Measurements from ENCODE around the gene TMEM135. TPM values are rescaled to one million over a fixed set of nuclear protein-coding genes. Genes with fewer than 3 reads are reported as not detected.

The TMEM135 gene
- total RNA-seq, 4 donors from 2014 or later, result 13.1 to 123 (median 19.1) TPM

GRCh38 chr11:87239531-87239930, 201.8 kb downstream of the TMEM135 start:
- intact Hi-C loops (cut with DNase I; ENCODE audit: low total_unique reads) (no loop called here), in situ Hi-C loops (cut with MboI; ENCODE audit: low pct_ligation_motif_present in 1 of 4, low pct_unique_long_range_greater_than_20kb in 1 of 4, low sequenced_read_pairs in 3 of 4) (no loop called here)
- H3K27me3 ChIP-seq, result no peaks in the 10 kb centered on the region
- H3K27ac ChIP-seq, result no peak overlapping the region
- DNase-seq, result no peak
- WGBS, 2 donors (ENCODE audit: low coverage in 1 of 2), result 65 to 76% methylated on average over 1 of the region's 1 CpG
- H3K36me3 ChIP-seq, result no peaks in the 10 kb centered on the region
- no peak overlapping the region for H3K4me3 ChIP-seq
- peaks cover 0 to 11% (median 0%) of the 10 kb centered on the region in 4 donors for H3K4me1 ChIP-seq
- no peak for TF ChIP-seq POLR2AphosphoS5 (IDR thresholded peaks at IDR 0.05)
- no peak for TF ChIP-seq POLR2A (IDR thresholded peaks at IDR 0.05)
- no peak for TF ChIP-seq CTCF (IDR thresholded peaks at IDR 0.05)
- no peak for TF ChIP-seq EP300 (IDR thresholded peaks at IDR 0.05; ENCODE audit: low read depth)
- no peaks in the 10 kb centered on the region for H3K9me3 ChIP-seq

- intact Hi-C loops (cut with DNase I; ENCODE audit: low total_unique reads), result no loop called here
- no peak for DNase-seq
- Histone ChIP-seq H3K27me3 (no peaks in the 10 kb centered on the region), H3K4me3 (no peak overlapping the region), H3K27ac (peak overlapping the region in 1 of 4 donors; percentile 16), H3K4me1 (peaks cover 0 to 8% (median 0%) of the 10 kb centered on the region in 4 donors), H3K9me3 (no peaks in the 10 kb centered on the region), H3K36me3 (no peaks in the 10 kb centered on the region)
- 70 to 74% methylated on average over 3 to 4 of the region's 4 CpGs for WGBS, 2 donors (ENCODE audit: low coverage in 1 of 2)
- TF ChIP-seq POLR2A (IDR thresholded peaks at IDR 0.05) (no peak), EP300 (IDR thresholded peaks at IDR 0.05; ENCODE audit: low read depth) (no peak), POLR2AphosphoS5 (IDR thresholded peaks at IDR 0.05) (no peak), CTCF (IDR thresholded peaks at IDR 0.05) (no peak)
- in situ Hi-C loops (cut with MboI; ENCODE audit: low pct_ligation_motif_present in 1 of 4, low pct_unique_long_range_greater_than_20kb in 1 of 4, low sequenced_read_pairs in 3 of 4), result no loop called here
Measured at GRCh38 chr11:87251560-87251959, 213.8 kb downstream of the TMEM135 start.

- intact Hi-C loops (cut with DNase I; ENCODE audit: low total_unique reads), result no loop called here
- Histone ChIP-seq H3K9me3 (no peaks in the 10 kb centered on the region), H3K27ac (no peak overlapping the region), H3K36me3 (no peaks in the 10 kb centered on the region), H3K4me3 (no peak overlapping the region), H3K4me1 (peaks cover 0 to 8% (median 0%) of the 10 kb centered on the region in 4 donors), H3K27me3 (no peaks in the 10 kb centered on the region)
- in situ Hi-C loops (cut with MboI; ENCODE audit: low pct_ligation_motif_present in 1 of 4, low pct_unique_long_range_greater_than_20kb in 1 of 4, low sequenced_read_pairs in 3 of 4), result no loop called here
- DNase-seq, result no peak
- TF ChIP-seq CTCF (IDR thresholded peaks at IDR 0.05) (no peak), EP300 (IDR thresholded peaks at IDR 0.05; ENCODE audit: low read depth) (no peak), POLR2A (IDR thresholded peaks at IDR 0.05) (no peak), POLR2AphosphoS5 (IDR thresholded peaks at IDR 0.05) (no peak)
Measured at GRCh38 chr11:87252869-87253268, 215.1 kb downstream of the TMEM135 start.

- in situ Hi-C loops (cut with MboI; ENCODE audit: low pct_ligation_motif_present in 1 of 4, low pct_unique_long_range_greater_than_20kb in 1 of 4, low sequenced_read_pairs in 3 of 4), result no loop called here
- Histone ChIP-seq H3K36me3 (no peaks in the 10 kb centered on the region), H3K4me3 (no peak overlapping the region), H3K27me3 (no peaks in the 10 kb centered on the region), H3K27ac (peak overlapping the region in 2 of 4 donors; percentile 27 to 45), H3K4me1 (peaks cover 0 to 8% (median 0%) of the 10 kb centered on the region in 4 donors), H3K9me3 (no peaks in the 10 kb centered on the region)
- 70 to 76% methylated on average over 2 of the region's 2 CpGs for WGBS, 2 donors (ENCODE audit: low coverage in 1 of 2)
- DNase-seq, result no peak
- intact Hi-C loops (cut with DNase I; ENCODE audit: low total_unique reads), result no loop called here
- TF ChIP-seq CTCF (IDR thresholded peaks at IDR 0.05), result no peak
- no peak for TF ChIP-seq POLR2A (IDR thresholded peaks at IDR 0.05)
- TF ChIP-seq POLR2AphosphoS5 (IDR thresholded peaks at IDR 0.05), result no peak
- TF ChIP-seq EP300 (IDR thresholded peaks at IDR 0.05; ENCODE audit: low read depth), result no peak
Measured at GRCh38 chr11:87254562-87254961, 216.8 kb downstream of the TMEM135 start.

All from transverse colon (tissue), 4 donors.